HG03097 (cell line): ENCODE measurements around the gene TRABD2A.
A peak's percentile ranks its signal among the peaks of the same experiment; 100 is the strongest.
"Not testable (repeated sequence)": the region's sequence is repeated elsewhere in the genome, so short reads cannot be mapped to it uniquely, and the experiment has no call there.

ENCODE experiments used
- ATAC-seq: cut with Tn5 transposase; IDR thresholded peaks from one replicate; pipeline ENCODE4 v1.9.1; 2021; ENCODE audit not compliant: unreplicated experiment, low FRiP score

Gene TRABD2A

DNA sequence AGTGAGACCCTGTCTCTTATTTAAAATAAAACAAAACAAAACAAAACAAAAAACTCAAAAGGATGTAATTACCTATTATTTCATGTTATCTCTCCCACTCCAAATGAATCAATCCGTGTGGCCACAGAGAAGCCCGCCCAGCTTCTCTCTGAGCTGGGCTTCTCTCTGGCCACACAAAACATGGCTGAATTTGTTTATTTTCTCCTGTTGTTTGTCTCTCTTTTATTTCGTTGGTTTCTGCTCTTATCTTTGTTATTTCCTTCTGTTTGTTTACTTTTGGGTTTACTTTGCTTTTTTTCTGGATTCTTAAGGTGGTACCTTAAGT is 1.5 kb upstream of the TRABD2A start:
- no peak for ATAC-seq

DNA sequence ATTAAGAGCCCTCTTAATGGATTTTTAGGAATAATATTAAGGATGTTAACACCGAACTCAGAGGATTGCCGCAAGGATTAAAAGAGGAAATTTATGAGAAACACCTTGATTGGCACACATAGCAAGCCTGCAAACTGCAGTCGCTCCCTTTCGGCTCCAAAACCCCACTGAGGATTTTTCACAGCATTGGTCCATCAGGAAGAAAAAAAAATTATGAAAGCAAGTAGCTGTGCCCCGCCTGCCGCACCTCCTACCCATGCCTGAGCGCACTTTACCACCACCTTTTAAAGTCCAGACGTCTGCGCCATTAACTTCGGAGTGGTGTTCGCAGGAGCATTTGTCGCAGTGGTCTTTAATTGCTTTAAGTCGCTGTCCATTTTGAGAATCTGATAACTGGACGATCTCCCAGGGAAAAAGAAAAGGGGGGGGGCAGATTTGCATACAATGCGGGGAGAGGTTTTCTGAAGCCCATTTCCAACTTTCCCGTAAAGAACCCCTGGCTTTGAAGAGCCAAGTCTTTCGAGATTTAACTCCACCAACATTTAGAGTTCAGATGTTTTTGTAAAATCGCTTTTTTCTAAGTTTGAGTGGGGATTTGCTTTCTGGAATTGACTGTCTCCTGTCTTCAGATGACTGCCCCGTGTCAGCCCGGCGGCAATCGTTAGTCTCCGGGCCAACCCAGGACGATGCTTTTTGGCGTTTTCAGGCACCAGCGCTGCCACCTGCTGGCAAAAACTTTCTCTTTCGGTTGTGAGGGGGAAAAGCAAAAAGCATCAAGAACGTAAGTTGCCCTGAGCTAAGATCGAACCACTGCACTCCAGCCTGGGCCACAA is 913 bp upstream of the TRABD2A start:
- peak; percentile 70 for ATAC-seq

DNA sequence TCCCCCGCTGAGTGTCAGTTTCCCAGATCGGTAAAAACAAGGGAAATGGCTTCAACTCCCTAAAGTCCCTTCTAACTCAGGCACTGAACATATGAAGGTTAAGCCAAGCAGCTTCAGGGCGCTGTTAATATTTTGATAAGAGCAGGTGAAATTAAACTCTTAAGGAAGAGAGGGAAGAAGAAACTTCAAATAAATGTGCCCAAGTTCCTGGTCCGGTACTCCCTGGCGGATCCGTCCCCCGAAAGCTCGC is 564 bp downstream of the TRABD2A start:
- ATAC-seq = no peak

DNA sequence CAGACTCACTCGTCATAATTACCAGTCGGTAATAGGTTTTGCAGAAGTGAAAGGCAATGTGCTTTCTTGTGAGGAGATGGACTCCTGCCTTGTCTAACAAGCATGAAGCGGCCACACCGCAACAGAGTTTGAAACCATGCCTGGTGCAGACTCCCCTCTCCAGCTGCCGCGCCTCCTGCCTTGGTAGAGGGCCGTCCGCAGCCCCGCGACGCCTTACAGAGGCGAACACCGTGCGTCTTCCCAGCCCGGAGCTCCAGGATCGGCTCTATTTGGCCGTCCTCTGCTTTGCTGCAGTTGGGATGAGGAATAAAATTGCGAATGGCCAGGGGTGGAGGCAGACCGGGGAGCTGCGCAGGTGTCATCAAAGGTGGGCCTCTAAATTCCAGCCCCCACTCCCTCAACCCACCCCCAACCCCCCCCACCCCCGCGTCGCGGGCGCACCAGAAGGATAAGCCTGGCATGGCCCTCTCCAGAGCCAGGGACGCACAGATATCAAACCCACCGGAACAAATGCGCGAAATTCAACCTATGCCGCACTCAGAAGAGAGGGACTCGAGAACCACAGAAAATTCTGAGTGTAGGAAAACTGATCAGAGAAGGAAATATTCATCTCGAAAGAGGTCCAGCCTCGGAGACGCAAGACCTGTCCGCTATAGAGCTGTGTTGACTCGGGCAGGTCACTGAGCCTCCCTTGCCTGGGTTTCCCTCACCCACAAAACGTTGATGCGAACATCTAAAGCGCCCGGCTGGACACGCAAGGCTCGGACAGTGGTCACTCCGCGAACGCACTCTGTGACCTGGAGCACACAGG is 1.1 kb downstream of the TRABD2A start:
- peak; percentile 44 for ATAC-seq

DNA sequence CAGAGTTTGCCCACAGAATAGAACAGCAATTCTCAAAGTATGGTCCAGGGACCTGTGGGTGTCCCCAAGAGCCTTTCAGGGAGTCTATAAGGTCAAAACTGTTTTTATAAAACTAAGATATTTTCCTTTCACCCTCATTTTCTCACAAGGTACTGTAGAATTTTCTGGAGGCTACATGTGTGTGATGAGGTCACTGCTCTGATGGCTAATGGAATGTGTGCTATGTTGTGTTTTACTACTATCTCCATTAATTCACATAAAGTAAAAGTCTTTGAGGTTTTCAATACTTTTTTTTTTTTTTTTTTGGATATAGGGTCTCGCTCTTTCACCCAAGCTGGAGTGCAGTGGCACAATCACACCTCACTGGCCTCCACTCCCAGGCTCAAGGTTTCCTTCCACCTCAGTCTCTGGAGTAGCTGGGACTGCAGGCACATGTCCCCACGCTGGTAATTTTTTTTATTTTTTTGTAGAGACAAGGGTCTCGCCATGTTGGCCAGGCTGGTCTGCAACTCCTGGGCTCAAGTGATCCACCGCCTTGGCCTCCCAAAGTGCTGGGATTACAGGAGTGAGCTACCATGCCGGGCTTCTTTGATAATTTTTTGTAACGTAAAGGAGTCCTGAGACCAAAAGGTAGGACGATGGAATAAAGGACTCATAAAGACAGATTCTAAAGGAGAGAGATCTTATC is 1.8 kb downstream of the TRABD2A start:
- ATAC-seq = no peak

DNA sequence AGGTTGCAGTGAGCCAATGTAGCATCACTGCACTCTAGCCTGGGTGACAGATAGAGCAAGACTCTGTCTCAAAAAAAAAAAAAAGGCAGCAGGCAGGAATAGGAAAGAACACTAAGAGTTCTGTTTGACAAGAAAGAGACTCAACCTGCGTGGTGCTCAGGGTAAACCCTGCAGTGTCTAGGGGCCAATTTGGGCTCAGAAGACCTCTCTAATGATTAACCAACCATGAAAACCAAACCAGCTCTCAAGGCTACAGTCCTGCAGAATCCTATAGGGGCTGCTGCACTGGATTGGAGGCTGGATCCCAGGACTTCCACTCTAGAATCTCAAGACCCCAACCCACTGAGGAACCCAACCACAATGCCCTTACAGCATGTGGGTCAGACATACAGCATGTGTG is 2.4 kb downstream of the TRABD2A start:
- ATAC-seq = no peak

DNA sequence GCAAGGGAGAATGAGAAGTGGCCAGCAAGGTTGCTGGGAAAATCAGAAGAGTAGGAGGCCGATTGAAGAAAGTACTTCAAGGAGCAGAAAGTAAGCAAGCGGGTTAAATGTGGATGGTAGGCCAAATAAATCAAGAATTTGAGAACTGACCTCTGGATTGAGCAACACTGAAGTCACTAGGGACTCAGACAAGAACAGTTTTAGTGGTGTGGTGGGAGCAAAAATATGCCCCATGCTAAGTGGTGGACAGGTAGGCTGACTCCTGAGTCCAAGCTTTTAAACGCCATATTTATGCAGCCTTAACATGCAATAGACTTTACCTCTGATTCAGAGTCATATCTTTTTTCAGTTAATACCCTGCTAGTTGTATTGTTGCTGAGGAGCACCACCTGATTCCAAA is 4.5 kb downstream of the TRABD2A start:
- ATAC-seq = no peak

DNA sequence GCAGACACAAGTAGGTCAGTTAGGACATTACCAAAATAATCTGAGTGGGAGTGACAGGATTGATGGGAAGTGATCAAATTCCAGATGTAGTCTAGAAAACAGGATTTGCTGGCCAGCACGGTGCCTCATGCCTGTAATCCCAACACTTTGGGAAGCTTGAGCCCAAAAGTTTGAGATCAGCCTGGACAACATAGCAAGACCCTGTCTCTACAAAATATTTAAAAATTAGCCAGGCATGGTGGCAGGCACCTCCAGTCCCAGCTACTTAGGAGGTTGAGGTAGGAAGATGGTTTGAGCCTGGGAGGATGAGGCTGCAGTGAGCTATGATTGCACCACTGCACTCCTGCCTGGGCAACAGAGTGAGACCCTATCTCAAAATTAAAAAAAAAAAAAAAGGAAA is 5.3 kb downstream of the TRABD2A start:
- not testable (repeated sequence) for ATAC-seq

DNA sequence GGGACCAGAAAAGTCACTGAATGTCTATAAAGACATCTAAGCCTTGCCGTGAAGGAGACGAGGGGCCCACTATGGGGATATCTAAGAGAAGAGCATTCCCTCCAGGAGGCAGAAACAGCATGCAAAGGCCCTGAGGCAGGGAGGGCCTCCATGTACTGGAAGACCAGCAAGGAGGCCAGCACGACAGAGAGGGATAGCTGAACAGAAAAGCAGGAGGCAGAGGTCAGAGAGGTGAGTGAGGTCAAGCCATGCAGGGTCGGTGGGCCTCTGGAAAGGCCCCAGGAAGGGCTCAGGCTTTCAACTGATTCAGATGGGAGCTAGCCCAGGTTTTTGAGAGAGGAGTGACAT is 5.7 kb downstream of the TRABD2A start:
- ATAC-seq = no peak

DNA sequence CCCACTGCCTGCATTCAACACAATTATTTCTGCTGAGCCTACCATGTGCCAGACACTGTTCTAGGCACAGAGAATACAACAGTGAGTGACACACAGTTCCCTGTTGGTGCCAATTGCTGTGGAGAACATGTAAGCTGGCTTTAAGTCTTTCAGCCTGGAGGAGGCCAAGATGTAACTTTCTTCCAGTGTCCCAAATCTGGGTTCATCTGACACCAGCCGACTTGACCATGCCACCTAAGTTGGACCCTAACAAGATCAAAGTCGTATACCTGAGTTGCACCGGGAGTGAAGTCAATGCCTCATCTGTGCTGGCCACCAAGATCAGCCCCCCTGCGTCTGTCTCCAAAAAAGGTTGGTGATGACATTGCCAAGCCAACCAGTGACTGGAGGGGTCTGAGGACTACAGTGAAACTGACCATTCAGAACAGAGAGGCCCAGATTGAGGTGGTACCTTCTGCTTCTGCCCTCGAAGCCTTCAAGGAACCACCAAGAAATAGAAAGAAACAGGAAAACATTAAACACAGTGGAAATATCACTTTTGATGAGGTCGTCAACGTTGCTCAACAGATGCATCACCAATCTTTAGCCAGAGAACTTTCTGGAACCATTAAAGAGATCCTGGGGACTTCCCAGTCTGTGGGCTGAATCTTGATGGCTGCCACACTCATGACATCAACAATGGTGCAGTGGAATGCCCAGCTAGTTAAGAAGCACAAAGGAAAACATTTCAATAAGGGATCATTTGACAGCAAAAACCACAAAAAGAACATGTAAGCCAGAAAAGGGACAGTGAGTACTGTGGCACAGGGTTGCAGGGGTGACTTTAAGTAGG is 6.3 kb downstream of the TRABD2A start:
- ATAC-seq = no peak

DNA sequence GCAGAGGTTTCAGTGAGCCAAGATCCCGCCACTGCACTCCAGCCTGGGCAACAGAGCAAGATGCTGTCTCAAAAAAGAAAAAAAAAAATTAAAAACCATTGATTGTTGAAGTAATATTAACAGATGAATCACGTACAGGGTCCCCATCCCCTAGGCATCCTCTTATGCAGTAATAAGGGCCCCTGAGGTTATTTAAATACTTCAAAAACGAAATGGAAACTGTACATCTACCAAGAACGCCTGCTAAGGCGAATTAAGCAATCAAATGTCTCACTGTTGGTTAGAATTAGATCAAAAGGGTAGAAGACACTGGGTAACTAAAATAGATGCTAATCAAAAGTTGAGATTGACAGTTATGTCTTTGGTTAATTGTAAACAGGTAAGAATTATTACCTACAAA is 7.5 kb downstream of the TRABD2A start:
- ATAC-seq = no peak

DNA sequence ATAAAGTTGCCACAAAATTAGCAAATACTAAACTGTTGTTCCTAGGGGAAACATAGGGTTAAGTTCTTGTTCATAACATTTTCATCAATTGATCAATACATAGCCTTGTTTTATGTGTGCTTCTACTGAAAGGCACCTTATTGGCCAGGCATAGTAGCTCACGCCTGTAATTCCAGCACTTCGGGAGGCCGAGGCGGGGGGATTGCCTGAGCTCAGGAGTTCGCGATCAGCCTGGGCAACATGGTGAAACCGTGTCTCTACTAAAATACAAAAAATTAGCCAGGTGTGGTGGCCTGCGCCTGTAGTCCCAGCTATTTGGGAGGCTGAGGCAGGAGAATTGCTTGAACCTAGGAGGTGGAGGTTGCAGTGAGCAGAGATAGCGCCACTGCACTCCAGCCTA is 8.2 kb downstream of the TRABD2A start:
- ATAC-seq = not testable (repeated sequence)

DNA sequence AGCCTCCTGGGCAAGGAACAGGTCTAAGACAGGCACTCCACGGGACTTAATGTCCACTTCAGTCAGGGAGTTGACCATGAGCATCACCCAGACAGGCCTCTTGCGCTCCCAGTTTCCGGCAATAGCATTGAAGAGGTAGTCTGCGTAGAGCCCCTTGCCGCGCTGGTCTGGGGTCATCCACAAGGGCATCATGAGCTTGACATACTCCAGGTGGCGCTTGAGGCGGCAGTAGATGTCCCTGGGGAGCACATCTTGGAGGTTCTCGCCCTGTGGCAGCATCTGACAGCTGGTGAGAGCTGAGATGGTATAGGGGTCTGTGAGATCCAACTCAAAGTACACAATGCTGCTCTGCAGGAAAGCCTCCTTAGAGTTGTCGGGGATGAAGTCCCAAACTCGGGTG is 10.6 kb downstream of the TRABD2A start:
- ATAC-seq = no peak

DNA sequence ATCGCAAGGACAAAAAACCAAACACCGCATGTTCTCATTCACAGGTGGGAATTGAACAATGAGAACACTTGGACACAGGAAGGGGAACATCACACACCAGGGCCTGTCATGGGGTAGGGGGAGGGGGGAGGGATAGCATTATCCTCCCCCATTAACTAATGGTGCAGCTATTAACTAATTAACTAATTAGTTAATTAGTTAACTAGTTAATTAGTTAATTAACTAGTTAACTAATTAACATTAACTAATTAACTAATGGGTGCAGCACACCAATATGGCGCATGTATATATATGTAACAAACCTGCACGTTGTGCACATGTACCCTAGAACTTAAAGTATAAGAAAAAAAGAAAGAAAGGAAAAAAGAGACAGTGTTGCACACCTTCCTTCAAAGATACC is 12.6 kb downstream of the TRABD2A start:
- ATAC-seq = not testable (repeated sequence)

DNA sequence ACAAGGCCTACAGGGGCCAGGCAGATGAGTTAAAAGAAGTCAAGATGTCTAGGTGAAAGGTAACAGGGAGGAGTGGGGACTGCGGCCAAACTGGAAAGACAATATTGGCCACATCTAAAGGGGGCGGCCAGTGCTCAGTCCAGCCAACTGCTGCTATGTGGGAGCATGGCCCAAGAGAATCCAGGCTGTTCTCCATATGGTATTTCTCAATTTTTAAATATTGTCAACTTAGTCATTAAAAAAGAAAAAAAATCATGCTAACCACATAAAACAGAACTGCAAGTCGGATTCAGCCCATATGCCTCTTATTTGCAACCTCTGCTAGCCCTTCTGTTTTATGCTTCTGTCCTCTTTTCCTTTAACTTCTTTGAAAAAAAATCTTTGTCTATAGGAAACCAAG is 14.8 kb downstream of the TRABD2A start:
- no peak for ATAC-seq

DNA sequence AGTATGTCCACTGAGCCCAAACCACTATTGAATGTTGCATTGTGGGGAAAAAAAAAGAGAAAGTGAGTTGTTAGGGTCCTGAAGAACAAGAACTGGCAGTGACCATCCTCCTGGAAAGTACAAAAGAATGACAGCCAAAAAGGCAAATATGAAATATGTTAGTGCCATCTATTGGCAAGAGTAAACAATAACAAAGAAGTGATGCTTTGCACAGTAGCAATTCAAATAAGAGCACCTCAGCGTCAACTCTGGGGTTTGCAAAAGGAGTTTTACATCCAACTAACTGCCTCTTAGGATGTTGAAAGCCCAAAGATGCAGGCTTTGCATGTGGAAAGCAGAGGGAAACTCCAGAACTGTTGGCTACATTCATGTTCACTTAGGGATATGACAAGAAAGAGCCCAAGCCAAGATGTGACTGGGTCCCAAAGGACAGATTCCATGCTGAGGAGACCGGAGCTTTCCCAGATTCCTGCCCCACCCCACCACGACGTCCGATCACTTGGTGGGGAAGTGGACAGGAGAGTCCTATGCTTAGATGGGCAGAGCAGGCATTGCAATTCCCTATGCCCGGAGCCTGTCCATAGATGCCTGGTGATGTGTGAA is 15.6 kb downstream of the TRABD2A start:
- ATAC-seq = no peak

DNA sequence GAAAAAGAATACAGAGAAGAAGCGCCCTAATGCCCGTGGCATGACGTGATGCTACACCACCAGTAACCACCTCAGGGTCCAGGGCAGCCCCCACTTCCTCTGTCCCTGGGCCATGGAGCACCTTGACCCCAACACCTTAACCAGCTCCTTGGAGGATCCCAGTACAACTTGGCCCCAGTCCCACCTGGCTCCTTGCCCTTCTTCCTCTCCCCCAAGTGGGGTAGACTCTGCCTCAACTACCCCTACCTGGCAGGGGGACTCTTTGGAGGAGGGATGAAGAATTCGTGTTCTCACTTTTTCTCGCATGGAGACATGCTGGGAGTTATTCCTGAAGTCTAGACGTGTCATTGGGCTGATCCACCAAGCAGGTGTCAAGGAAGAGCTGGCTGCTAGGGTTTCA is 18.9 kb downstream of the TRABD2A start:
- no peak for ATAC-seq

DNA sequence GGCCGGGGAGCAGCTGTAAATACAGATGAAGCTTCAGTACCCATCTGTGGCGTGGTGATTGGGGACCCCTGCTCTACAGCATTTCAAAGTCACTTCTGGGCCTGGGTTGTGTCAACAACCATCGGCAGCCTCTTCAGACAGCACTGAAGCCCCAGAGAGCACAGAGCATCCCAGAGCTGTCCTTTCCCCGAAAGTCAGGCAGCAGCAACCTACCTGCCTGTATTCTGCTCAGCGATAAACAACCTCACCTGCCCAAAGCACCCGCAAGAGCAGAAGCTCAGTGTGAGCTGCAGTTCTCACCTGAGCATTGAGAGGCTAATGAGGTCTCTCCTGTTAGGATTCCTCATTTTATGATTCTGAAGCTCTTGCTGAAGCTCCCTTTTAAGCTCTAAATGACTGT is 19.3 kb downstream of the TRABD2A start:
- ATAC-seq = no peak

DNA sequence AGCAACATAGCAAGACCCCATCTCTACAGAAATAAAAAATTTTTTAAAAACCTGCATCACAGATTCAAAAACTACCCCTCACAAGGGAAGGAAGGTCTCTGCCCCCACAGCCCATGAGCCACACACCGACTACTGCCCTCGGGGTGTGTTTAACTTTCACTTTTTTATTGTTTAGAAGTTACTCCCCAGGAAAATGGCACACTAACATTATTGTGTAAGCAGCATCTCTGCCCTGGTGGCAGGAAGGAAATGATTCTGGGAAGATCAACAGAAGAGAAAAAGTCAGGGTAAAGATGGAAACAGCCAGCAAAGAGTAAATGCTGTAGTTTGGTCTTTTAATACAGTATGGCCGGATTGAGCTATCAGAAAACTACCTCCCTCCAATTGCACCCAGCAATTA is 21.9 kb downstream of the TRABD2A start:
- ATAC-seq = no peak

DNA sequence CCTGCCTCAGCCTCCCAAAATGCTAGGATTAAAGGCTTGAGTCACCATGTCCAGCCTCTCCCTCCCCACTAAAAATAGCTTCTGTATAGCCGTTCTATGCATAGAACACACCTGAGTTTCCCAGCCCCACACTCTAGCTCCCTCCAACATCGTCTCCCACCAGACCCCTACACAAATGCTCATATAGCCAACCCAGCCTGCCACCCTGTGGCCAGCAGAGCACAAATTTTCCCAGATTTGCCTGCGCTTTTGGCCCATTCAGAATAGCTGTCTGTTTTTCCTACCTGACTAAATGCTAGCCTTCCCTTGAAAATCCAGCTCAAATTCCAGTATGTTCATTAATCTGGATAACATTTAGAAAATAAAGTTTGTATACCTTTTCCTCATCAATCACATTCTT is 22.8 kb downstream of the TRABD2A start:
- ATAC-seq = no peak

DNA sequence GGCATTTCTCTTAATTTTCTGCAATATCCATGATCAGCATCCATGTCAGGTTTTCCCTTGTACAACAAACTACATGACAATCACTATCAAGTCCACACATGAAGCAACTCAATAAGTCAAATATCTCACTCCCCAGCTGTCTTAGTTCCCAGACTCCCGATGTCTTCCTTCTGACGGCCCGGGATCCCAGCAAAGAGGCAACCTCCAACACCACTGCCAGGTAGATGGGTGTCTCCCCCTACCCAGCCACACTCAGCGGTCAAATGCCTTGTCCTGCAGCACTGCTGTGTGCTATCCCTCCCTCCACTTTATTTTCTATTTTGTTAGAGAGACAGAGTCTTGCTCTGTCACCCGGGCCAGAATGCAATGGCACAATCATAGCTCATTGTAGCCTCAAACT is 23.3 kb downstream of the TRABD2A start:
- ATAC-seq = no peak
